IMR-90 (cell line): ENCODE data around the gene NBEA.

ENCODE experiments used
- BHLHE40 ChIP-seq: fragments of 150-350 bp; IDR thresholded peaks from 2 replicates; pipeline ENCODE4 v1.6.1; 2016; ENCODE audit warnings: mild to moderate bottlenecking, low read depth, low read length
- CEBPB ChIP-seq: IDR thresholded peaks from 2 replicates; pipeline ENCODE4 v1.6.1; 2012; ENCODE audit warnings: low read depth, low read length, improper control_type of control experiment
- CTCF ChIP-seq: conservative IDR thresholded peaks from 2 replicates; pipeline ENCODE4 v1.5.1; 2012; ENCODE audit warnings: mild to moderate bottlenecking, low read depth, low read length, improper control_type of control experiment
- FOS ChIP-seq: fragments of 150-350 bp; IDR thresholded peaks from 2 replicates; pipeline ENCODE4 v1.6.1; 2016; ENCODE audit warnings: low read depth, low read length
- MAZ ChIP-seq: IDR thresholded peaks from 2 replicates; pipeline ENCODE4 v1.6.1; 2012; ENCODE audit warnings: low read depth, mild to moderate bottlenecking, low read length, improper control_type of control experiment, moderate library complexity, borderline replicate concordance
- MXI1 ChIP-seq: IDR thresholded peaks from 2 replicates; pipeline ENCODE4 v1.6.1; 2012; ENCODE audit warnings: low read depth, mild to moderate bottlenecking, low read length, moderate library complexity, borderline replicate concordance
- POLR2A ChIP-seq: IDR thresholded peaks from 2 replicates; pipeline ENCODE4 v1.6.1; 2012; ENCODE audit warnings: mild to moderate bottlenecking, low read depth, low read length
- RCOR1 ChIP-seq: IDR thresholded peaks from 2 replicates; pipeline ENCODE4 v1.6.1; 2012; ENCODE audit warnings: mild to moderate bottlenecking, low read length, improper control_type of control experiment; ENCODE audit not compliant: insufficient replicate concordance
- RFX5 ChIP-seq: IDR thresholded peaks from 2 replicates; pipeline ENCODE4 v1.8.0; 2012; ENCODE audit warnings: low read depth, mild to moderate bottlenecking, low read length, moderate library complexity
- SMC3 ChIP-seq: fragments of 150-350 bp; IDR thresholded peaks from 2 replicates; pipeline ENCODE4 v1.6.1; 2016; ENCODE audit warnings: low read depth, mild to moderate bottlenecking, antibody characterized with exemption, low read length, moderate library complexity
- USF2 ChIP-seq: fragments of 150-350 bp; IDR thresholded peaks from 2 replicates; pipeline ENCODE4 v1.6.1; 2017; ENCODE audit warnings: mild to moderate bottlenecking, antibody characterized with exemption, low read length, low read depth

GRCh38 chr13:35146686-35147085 is 204.6 kb downstream of the NBEA start:
- no peak for TF ChIP-seq CTCF
- TF ChIP-seq USF2: no peak
- no peak for TF ChIP-seq POLR2A
- no peak for TF ChIP-seq MXI1
- no peak for TF ChIP-seq SMC3
- TF ChIP-seq BHLHE40: no peak
- no peak for TF ChIP-seq RFX5
- no peak for TF ChIP-seq FOS
- TF ChIP-seq RCOR1: no peak
- TF ChIP-seq CEBPB: no peak
- no peak for TF ChIP-seq MAZ
